ENCODE results near the gene CBX5. TPM values are rescaled to one million over a fixed set of nuclear protein-coding genes. Genes with fewer than 3 reads are reported as not detected.
A peak's percentile ranks its signal among the peaks of the same experiment; 100 is the strongest.

The CBX5 gene
- total and polyA plus RNA-seq, 2 of the 8 experiments (the other 6 are each of a cell fraction or from before 2014, with no cell fraction given), result 62.4 to 231 TPM

- FAIRE-seq, result no peak
- H3K23me2 ChIP-seq (ENCODE audit: low read depth, low read length), result no peaks in the 10 kb centered on the region
- CTCF ChIA-PET (ENCODE audit: partially characterized antibody), result interaction anchor here (0.8 to 34.6 kb wide), 14 partner anchors 8 to 97 kb away, joined by 3 to 618 read pairs (median 6); partner anchors contain the start of genes COPZ1 and NFE2
- no peak overlapping the region for H4K8ac ChIP-seq (ENCODE audit: extremely low read depth, insufficient read depth, low read length)
- 0 out of 2 replicates have a peak overlapping the region, but pooled peaks have one; percentile 81 for H2BK15ac ChIP-seq (ENCODE audit: low read length)
- H3K4me2 ChIP-seq (ENCODE audit: insufficient read depth in 1 of 2, low read depth in 2 of 2, low read length in 2 of 2), result no peak overlapping the region
- H2BK12ac ChIP-seq (ENCODE audit: low read depth, low read length), result no peak overlapping the region
- WGBS, 2 experiments (ENCODE audit: extremely low coverage in 1 of 2, insufficient coverage in 1 of 2, insufficient read length in 1 of 2, insufficient replicate concordance in 2 of 2, low coverage in 1 of 2, low lambda C conversion rate in 2 of 2, missing lambda C conversion rate in 1 of 2), result 86% methylated on average over 8 of the region's 8 CpGs; no CpG with 5 or more reads in 1 of the 2 experiments
- no peaks in the 10 kb centered on the region for H3K9me3 ChIP-seq (ENCODE audit: insufficient read depth in 2 of 2, low read depth in 1 of 2, low read length in 1 of 2)
- no peak overlapping the region for H4K91ac ChIP-seq (replicated peaks; ENCODE audit: insufficient read length, low read length)
- H3K79me1 ChIP-seq (ENCODE audit: low read depth, low read length), result no peaks in the 10 kb centered on the region
- no peaks in the 10 kb centered on the region for H3K79me2 ChIP-seq (ENCODE audit: control insufficient read depth in 1 of 2, insufficient read depth in 2 of 2, low read length in 2 of 2)
- H3K23ac ChIP-seq (ENCODE audit: insufficient read length), result no peak overlapping the region
- H3K27ac ChIP-seq (ENCODE audit: low read depth, low read length), result no peak overlapping the region
- no peak overlapping the region for H3K56ac ChIP-seq (replicated peaks; ENCODE audit: insufficient read length, low read depth, low read length)
- no peak overlapping the region for H3K9ac ChIP-seq (replicated peaks in 1 of 4; ENCODE audit: extremely low read depth in 1 of 4, low read depth in 3 of 4, low read length in 3 of 4)
- no peak overlapping the region for H2AK5ac ChIP-seq (ENCODE audit: low read depth, low read length)
- no peak overlapping the region for H2BK120ac ChIP-seq (replicated peaks; ENCODE audit: low read depth, low read length)
- POLR2A ChIA-PET (ENCODE audit: partially characterized antibody), result interaction anchor here (0.6 to 6.5 kb wide), 12 partner anchors 12 to 55 kb away, joined by 3 to 56 read pairs (median 4); partner anchors contain the start of genes CBX5 and HNRNPA1
- H2AFZ ChIP-seq (ENCODE audit: low read length), result 0 out of 2 replicates have a peak overlapping the region, but pooled peaks have one; percentile 38
- peaks cover 4 to 18% (median 12%) of the 10 kb centered on the region in 4 experiments for H3K4me1 ChIP-seq (replicated peaks in 1 of 4; ENCODE audit: control insufficient read depth in 3 of 4, insufficient read depth in 4 of 4, low read length in 3 of 4)
- no peak for TF ChIP-seq CTCF (IDR thresholded peaks at IDR 0.05; ENCODE audit: control extremely low read depth in 1 of 3, insufficient read depth in 1 of 3, low read depth in 1 of 3, low read length in 3 of 3)
- no peak for TF ChIP-seq RNF2 (IDR thresholded peaks at IDR 0.05; ENCODE audit: borderline replicate concordance, low read depth, low read length, missing control alignments, poor library complexity, severe bottlenecking)
- no peak for TF ChIP-seq SP1 (IDR thresholded peaks at IDR 0.05; ENCODE audit: low read depth, low read length)
- no peak for TF ChIP-seq TAF7 (optimal IDR thresholded peaks at IDR 0.05; ENCODE audit: borderline replicate concordance, low read depth, low read length)
- TF ChIP-seq NRF1 (IDR thresholded peaks at IDR 0.05; ENCODE audit: low read depth, low read length), result no peak
- no peak for TF ChIP-seq SUZ12 (IDR thresholded peaks at IDR 0.05; ENCODE audit: low read length)
- no peak for TF ChIP-seq CEBPB (IDR thresholded peaks at IDR 0.05; ENCODE audit: low read depth, low read length)
- no peak for TF ChIP-seq SIX5 (IDR thresholded peaks at IDR 0.05; ENCODE audit: low read depth, low read length)
- H3K18ac ChIP-seq (ENCODE audit: extremely low read depth, low read length), result no peak overlapping the region; the same call in 1 of the 2 replicates
- no peak overlapping the region for H3K4ac ChIP-seq (replicated peaks; ENCODE audit: insufficient read length, low read depth, low read length)
- no peak for DNase-seq (ENCODE audit: low read depth in 1 of 2, low spot score in 2 of 2)
- no peak overlapping the region for H2BK5ac ChIP-seq (ENCODE audit: low read depth, low read length)
- no peaks in the 10 kb centered on the region for H4K20me1 ChIP-seq (replicated peaks in 1 of 2; ENCODE audit: control insufficient read depth in 1 of 2, insufficient read depth in 2 of 2, low read length in 2 of 2)
- H3K36me3 ChIP-seq (ENCODE audit: control insufficient read depth in 2 of 4, insufficient read depth in 4 of 4, low read length in 3 of 4), result no peaks in the 10 kb centered on the region
- H3K27me3 ChIP-seq (replicated peaks in 1 of 4; ENCODE audit: control insufficient read depth in 3 of 4, extremely low read depth in 1 of 4, insufficient read depth in 3 of 4, low read length in 3 of 4), result no peaks in the 10 kb centered on the region
- H3K14ac ChIP-seq (ENCODE audit: insufficient read length), result no peak overlapping the region
- 0 out of 2 replicates have a peak overlapping the region, but pooled peaks have one; percentile 66 for H2BK20ac ChIP-seq (ENCODE audit: low read length)
- H4K5ac ChIP-seq (ENCODE audit: insufficient read length, low read depth, low read length), result no peak overlapping the region
- no peak overlapping the region for H3K4me3 ChIP-seq (ENCODE audit: extremely low read depth in 1 of 4, insufficient read depth in 2 of 4, low read depth in 3 of 4, low read length in 4 of 4)
Observed at GRCh38 chr12:54306925-54307741, 27.2 kb upstream of the CBX5 start.
